HS-27A (cell line): Measurements from ENCODE around the gene NCK2.
A peak's percentile ranks its signal among the peaks of the same experiment; 100 is the strongest.

ENCODE experiments used
- DNase-seq: peaks from one replicate; pipeline ENCODE4 v3.0.0-alpha.2; 2012; ENCODE audit warnings: low read depth, missing footprints

The NCK2 gene

DNA sequence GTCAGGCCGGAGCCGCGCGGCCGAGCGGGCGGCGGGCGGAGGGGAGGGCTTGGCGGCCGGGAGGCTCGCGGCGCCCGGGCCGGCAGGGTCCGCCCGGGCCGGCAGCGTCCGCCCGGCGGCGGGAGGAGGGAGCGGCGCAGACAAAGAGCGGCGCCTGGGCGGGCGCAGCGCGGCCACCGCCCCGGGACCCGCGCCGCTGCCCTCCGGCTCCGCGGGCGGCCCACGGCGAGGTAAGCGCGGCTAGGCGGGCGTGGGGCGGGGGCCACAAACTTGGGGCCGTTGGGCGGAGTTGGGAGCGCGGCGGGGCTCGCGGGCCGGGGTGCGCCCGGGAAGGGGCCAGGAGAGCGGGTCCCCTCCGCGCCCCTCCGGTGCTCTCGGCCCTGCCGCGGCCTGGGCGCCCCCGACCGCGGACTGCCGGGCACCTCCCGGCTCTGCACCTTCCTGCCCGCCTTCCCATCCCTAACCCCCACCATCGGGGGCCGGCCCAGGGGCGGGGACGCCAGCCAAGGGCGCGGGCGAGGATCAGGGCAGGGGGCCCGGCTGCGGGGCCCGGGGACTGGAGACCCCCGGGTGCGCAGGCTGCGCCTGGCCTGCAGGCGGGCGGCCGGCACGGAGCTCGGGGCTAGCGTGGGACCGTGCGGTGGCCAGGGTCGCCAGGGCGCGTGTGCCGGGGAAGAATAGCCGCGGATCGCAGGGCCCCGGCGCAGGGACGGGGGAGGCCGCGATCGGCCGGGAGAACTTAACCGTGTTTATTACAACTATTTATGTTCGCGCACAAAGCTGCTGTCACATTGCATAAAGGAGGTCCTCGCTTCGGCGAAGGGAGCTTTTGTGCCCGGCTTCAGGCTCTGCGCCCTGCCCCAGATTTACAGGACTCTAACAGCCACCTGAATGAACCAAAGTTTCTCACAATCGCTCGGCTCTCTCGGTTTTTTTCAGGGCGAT lies at the start of gene NCK2:
NCK2 (plus strand) TSS at position 4 of the 945 bp plus-strand sequence. CDS start 110,152 bp downstream, outside the sequence.
- no peak for DNase-seq

DNA sequence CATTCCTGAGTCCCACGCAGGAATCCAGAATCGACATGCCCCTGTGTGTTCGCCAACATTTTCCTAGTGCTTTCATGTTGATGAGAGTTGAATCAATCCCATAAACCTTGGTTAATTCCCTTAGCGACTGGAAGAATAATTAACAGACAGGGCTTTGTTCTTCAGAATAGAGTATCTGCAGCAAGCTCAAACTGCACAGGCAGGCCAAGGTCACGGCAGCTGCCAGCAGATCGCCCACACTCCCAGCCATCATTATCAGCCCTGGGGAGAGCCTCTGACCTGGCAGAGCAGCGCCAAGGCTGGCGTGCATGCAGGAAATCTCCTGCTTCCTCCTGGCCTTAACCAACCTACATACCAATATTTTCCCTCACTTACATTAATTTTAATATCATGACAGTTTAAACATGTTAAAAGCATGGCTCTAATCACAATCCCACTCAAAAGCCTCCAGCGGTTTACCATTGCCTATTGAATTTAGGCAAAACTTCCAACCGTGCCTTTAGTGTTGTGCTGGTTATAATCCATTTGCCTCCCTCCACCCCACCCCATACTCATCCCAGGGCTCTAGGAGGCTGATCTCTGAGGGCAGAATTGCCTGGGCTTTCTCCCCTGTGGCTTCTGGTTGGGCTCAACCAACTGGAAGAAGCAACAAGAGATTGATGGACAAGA lies 46.8 kb upstream of the NCK2 start:
- DNase-seq, result no peak

DNA sequence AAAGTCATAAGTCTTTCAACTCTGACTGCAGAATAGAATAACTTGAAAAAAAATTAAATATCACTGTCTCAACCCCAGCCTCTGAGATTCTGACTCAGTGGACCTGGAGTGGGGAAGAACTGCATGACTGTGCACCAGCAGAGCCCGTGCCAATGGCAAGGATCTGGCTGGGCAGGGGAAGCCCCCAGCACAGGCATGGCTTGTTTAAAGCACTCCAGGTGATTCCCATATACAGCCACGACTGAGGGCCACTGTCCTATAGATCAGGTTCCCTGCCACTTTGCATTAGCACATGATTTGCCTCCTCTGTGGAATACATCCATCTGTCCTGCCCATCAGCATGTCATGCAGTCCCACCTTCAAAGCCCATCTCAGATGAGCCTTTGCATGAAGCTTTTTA lies 45.9 kb upstream of the NCK2 start:
- no peak for DNase-seq

DNA sequence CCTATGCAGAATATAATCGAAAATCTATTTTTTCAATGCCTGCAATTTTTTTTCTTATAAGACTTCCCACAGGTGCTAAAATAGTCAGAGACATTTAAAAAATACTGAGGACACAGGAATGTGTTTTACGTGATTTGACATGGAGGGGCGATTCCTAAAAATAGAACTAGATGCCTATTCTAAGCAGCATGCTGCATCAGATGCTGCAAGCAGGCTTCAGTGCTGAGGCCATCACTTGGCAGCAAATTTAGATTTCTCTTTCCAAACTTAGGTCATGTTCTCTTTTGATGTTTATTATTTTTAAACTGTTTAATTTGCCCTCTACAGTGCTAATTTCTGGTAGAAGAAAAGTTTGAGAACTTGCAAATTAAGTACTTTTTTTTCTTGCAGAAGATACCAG lies 43.7 kb upstream of the NCK2 start:
- no peak for DNase-seq

- DNase-seq, result no peak
These were observed 36.0 kb upstream of the NCK2 start for GRCh38 chr2:105708697-105709096.

DNA sequence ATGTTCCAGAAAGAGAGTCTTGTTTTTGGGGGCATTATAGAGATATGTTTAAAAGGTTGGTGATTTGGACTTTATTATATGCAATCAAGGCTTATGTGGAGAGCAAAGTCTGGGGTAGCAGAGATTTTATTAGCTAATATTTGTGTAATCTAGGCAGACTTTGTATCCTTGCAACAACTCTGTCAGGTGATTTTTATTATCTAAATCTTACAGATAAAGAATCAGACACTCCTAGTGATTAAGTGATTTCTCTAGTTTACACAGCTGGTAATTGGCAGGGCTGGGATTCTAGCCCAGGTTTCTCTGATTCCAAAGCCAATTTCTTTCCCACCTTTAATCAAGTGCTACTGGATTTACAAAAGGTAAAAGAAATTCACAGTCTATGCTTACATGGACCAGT lies 33.3 kb upstream of the NCK2 start:
- no peak for DNase-seq

GRCh38 chr2:105712166-105712915 lies 32.4 kb upstream of the NCK2 start:
- no peak for DNase-seq

DNA sequence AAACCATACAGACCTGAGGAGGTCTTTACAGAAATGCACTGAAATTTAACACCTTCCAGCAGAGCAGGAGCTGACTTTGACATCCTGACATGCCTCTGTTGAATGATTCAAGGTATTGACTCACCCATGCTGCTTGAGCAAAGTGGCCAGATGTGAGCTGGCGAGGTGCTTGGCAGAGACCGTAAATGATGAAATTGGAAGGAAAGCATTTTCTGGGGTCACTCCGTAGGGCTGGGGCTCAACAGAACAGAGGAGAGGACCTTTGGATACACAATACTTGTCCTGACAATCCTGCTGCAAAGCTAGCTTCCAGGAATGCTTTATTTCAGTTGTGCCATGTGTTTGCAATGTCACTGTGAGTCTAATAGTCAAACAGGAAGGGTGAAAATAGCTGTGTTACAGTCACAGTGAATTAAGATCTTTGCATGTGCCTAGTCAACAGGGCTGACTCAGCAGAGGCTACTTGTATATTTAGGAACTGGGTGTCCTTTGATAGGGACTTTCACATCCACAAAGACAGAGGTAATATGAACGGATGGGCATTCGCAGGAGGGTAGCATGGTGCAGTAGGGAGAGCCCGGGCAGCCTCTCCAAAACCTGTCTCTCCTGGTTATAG lies 31.6 kb upstream of the NCK2 start:
- no peak for DNase-seq

DNA sequence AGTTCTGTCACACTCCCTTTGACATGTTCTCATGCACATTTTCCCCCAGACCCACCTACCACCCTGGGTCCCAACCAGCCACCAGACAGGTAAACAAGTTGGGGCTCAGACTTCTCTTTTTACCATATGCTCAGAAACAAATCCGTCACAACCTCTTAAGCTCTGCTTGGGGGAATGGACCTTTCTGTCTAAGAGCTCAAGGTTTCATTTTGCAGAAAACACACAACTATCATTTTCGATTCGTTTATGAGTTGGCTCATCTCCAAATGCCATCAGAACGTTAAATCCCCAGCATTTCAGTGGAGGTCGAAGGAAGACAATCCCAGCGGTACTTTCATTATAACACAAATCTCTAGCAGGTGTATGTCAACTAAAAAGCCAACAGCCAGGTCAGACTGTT lies 30.6 kb upstream of the NCK2 start:
- no peak for DNase-seq

DNA sequence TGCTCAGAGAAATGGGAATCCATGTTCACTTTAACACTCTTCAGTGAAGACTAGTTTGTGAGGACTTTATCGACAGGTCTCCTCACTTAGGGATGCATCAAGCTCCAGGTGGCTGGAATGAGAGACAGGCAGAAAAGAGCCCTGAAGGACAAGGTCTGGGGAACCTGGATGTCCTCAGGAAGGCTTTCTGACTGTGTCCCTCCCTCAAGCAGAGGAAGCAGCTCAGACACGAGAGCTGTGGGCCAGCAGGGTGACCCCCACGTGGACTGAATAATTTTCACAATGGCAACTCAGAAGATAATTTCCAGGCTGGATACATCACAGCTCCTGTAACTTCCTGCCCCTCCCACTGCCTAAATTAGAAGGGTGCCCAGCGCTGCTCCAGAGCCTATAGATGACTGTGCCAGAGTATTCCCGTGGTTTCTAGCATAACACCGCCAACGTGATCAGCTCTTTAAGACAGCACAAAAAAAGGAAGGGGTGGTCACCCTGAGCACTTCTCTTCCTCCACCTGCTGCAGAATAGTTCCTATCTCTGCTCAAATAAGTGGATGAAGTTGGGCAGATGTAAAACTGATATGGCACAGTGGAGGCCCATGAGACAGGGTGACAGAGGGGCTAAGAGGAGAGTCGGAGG lies 25.7 kb upstream of the NCK2 start:
- no peak for DNase-seq

DNA sequence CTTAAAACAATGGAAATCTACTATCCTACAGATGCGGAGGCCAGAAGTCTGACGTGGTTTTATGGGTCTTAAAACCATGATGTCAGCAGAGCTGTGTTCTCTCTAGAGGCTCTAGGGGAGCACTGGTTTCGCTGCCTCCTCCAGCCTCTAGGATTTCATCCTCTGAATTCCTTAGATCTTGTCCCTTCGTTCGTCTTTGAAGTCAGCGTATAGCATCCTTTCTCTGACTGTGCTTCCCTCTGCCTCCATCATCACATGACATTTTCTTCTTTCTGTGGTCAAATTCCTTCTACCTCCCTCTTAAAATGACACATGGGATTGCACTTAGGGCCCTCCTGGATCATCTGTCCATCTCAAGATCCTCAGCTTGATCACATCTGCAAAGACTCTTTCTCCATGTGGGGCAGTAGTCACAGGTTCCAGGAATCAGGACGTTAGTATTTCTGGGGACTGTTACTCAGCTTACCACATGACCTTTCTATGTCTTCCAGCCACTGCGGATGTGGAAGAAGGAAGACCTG lies 22.7 kb upstream of the NCK2 start:
- no peak for DNase-seq

DNA sequence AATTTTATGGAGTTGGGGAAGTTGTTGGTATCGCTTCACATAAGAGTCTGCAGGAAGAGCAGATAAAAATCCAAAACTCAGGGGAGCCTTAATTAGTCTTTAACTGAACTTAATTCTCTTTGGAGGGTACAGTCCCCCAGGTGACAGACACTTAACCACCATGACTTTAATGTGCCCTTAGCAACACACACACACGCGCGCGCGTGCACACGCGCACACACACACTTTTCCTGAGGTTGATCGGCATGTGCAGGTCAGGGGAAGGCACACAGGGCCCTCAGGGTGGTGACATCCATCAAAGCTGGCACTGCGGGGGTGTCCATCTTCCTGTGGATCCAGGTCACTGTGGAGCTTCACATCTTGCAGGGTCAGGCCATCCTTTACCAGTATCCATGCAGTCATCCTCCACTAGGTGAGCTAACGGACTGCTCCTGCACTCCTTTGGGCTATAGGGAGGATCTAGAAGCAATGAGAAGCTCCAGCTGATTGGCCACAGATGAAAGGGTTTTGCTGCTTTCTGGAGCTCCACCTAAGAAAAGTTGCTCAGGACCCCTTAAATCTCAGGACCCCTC lies 21.9 kb upstream of the NCK2 start:
- no peak for DNase-seq

- no peak for DNase-seq
These were observed 21.3 kb upstream of the NCK2 start for GRCh38 chr2:105723431-105723830.

- no peak for DNase-seq
These were observed 19.3 kb upstream of the NCK2 start for GRCh38 chr2:105725388-105725787.

- no peak for DNase-seq
These were observed 14.5 kb upstream of the NCK2 start for GRCh38 chr2:105730170-105730569.

DNA sequence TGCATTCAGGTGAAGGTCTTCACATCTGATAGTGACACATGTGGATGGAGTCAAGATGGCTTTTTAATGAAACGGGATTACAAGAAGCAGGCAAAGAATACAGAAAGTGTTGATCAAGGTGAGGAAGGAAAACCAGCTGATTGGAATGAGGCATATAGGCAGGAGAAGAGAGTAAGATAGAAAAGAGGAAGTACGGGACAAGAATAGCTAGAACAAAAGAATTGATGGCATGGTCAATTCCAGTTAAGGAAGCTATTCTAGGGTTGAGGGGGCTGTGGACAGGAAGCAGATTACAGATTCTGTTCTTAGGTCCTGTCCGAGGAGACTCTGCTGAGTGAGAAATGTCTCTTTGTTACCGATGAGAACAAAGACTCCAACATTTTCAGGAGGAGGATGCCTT lies 13.2 kb upstream of the NCK2 start:
- no peak for DNase-seq

DNA sequence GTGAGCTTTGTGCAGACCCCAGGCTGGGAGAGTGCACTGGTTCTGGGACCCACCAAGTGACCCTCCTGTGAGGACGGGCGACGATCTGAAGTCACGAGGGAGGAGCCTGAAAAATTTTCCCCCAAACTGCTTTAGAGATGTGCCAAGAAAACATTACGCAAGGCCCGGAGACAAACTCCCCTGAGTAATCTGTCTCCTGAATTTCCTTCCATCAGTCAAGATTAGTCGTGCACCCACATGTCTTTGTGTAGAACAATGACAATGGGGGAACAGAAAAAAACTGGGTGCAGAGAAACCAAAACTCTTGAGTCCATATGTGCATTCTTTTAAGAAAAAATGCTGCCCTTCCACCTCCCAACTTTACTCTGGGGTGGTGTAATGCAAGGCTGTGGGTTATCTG lies 12.6 kb upstream of the NCK2 start:
- DNase-seq, result no peak

DNA sequence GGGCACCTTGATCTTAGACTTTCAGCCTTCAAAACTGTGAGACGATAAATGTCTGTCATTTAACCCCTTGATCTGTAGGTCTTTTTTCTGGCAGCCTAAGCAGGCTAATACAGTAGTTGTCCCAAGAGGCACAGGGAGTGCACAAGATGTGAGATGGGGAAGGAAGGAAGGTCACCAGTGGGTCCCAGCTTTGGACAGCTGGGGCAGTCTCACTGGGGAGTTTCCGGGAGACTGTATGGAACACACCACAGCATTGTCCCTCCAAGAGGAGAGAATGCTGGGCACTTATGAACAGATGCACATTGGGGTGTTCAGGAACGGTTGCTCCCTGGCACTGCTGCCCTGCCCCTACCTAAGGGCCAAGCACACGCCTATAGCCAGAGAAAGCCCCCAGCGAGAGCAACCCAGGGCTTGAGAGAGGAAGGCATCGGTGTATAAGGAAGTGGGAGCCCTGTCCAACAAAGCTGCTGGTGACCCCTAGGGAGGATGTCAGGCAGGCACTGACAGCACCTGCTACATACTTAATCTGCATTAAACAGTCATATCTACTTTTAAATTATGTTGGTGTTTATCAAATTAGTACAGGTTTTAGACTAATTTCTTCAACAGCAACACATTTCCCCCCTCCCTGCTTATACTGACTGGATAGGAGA lies 11.6 kb upstream of the NCK2 start:
- DNase-seq, result no peak

- no peak for DNase-seq
These were observed 10.8 kb upstream of the NCK2 start for GRCh38 chr2:105733875-105734274.

- peak; percentile 9 for DNase-seq
These were observed 9.8 kb upstream of the NCK2 start for GRCh38 chr2:105734762-105735538.
